H1 (cell line): ENCODE measurements around the gene OST4. TPM values are rescaled to one million over a fixed set of nuclear protein-coding genes. Genes with fewer than 3 reads are reported as not detected.

ENCODE experiments used
- CTCF ChIA-PET: fragments of 300-600 bp; sonication (Branson Sonifier 250); formaldehyde crosslinking; loops from one replicate; lab custom pipeline; 2021; ENCODE audit not compliant: partially characterized antibody; lab: Charles Lee
- POLR2A ChIA-PET: fragments of 300-600 bp; sonication (Branson Sonifier 250); formaldehyde crosslinking; loops from one replicate; lab custom pipeline; 2021; ENCODE audit warnings: inconsistent platforms; ENCODE audit not compliant: partially characterized antibody; lab: Charles Lee
- DNase-seq, 2 experiments: peaks; one replicate each; pipeline versions ENCODE4 v3.0.0 to v3.0.0-alpha.2; 2010 to 2022; ENCODE audit warnings: low spot score in 2 of 2, low read depth in 1 of 2, mixed read lengths in 1 of 2
- FAIRE-seq: peaks from 2 replicates; lab custom pipeline; 2011; peaks lifted over from hg19 to GRCh38; lab: Jason Lieb, UNC
- H2AFZ ChIP-seq: 2 replicates; pipeline ENCODE4 v1.8.1; 2012; ENCODE audit warnings: low read length, inconsistent platforms
- H2AK5ac ChIP-seq: 2 replicates; pipeline ENCODE4 v1.6.1; 2013; ENCODE audit warnings: low read depth, low read length
- H2BK120ac ChIP-seq: replicated peaks from 2 replicates; pipeline ENCODE3; 2013; ENCODE audit warnings: low read depth, low read length, inconsistent platforms
- H2BK12ac ChIP-seq: 2 replicates; pipeline ENCODE4 v1.6.1; 2013; ENCODE audit warnings: low read depth, low read length
- H2BK15ac ChIP-seq: 2 replicates; pipeline ENCODE4 v1.6.1; 2013; ENCODE audit warnings: low read length
- H2BK20ac ChIP-seq: 2 replicates; pipeline ENCODE4 v1.6.1; 2013; ENCODE audit warnings: low read length
- H2BK5ac ChIP-seq: 2 replicates; pipeline ENCODE4 v1.6.1; 2013; ENCODE audit warnings: low read depth, low read length
- H3K14ac ChIP-seq: 2 replicates; pipeline ENCODE4 v1.6.1; 2013; ENCODE audit warnings: inconsistent platforms; ENCODE audit not compliant: insufficient read length
- H3K18ac ChIP-seq: 2 replicates; pipeline ENCODE4 v1.6.1; 2013; ENCODE audit warnings: low read length; ENCODE audit errors: extremely low read depth
- H3K23ac ChIP-seq: 2 replicates; pipeline ENCODE4 v1.6.1; 2013; ENCODE audit warnings: inconsistent platforms; ENCODE audit not compliant: insufficient read length
- H3K23me2 ChIP-seq: 2 replicates; pipeline ENCODE4 v1.6.1; 2013; ENCODE audit warnings: low read depth, low read length
- H3K27ac ChIP-seq: 2 replicates; pipeline ENCODE4 v1.6.1; 2011; ENCODE audit warnings: low read depth, low read length, inconsistent platforms
- H3K27me3 ChIP-seq, 4 experiments: replicated peaks in 1 of 4; 1 replicate in 1 of 4; 2 replicates in 3 of 4; pipeline versions ENCODE4 v1.6.1 to v1.8.1; 2011 to 2013; ENCODE audit warnings: low read length in 3 of 4, mild to moderate bottlenecking in 3 of 4, inconsistent platforms in 2 of 4, mixed read lengths in 2 of 4, moderate library complexity in 1 of 4; ENCODE audit not compliant: control insufficient read depth in 3 of 4, insufficient read depth in 3 of 4; ENCODE audit errors: extremely low read depth in 1 of 4
- H3K36me3 ChIP-seq, 4 experiments: 2 replicates each; pipeline versions ENCODE4 v1.6.1 to v1.8.1; 2011 to 2013; ENCODE audit warnings: mild to moderate bottlenecking in 4 of 4, low read length in 3 of 4, moderate library complexity in 2 of 4, control low read depth in 1 of 4, inconsistent platforms in 1 of 4; ENCODE audit not compliant: insufficient read depth in 4 of 4, control insufficient read depth in 2 of 4
- H3K4ac ChIP-seq: replicated peaks from 2 replicates; pipeline ENCODE3; 2013; ENCODE audit warnings: low read length, low read depth, mixed read lengths, inconsistent platforms; ENCODE audit not compliant: insufficient read length
- H3K4me1 ChIP-seq, 4 experiments: replicated peaks in 1 of 4; 1 replicate in 1 of 4; 2 replicates in 3 of 4; pipeline versions ENCODE4 v1.6.1 to v1.8.1; 2011 to 2013; ENCODE audit warnings: low read length in 3 of 4, inconsistent platforms in 2 of 4, mixed read lengths in 1 of 4; ENCODE audit not compliant: insufficient read depth in 4 of 4, control insufficient read depth in 3 of 4
- H3K4me2 ChIP-seq, 2 experiments: 2 replicates each; pipeline versions ENCODE4 v1.6.1 to v1.8.1; 2011 to 2013; ENCODE audit warnings: low read depth in 2 of 2, low read length in 2 of 2, control low read depth in 1 of 2, inconsistent platforms in 1 of 2, mild to moderate bottlenecking in 1 of 2; ENCODE audit not compliant: insufficient read depth in 1 of 2
- H3K4me3 ChIP-seq, 4 experiments: fragments of 200-600, 300-600 bp in 1 of 4; sonication (generic), shearing (Covaris generic), sonication (Bioruptor Twin) in 1 of 4; 2 replicates each; pipeline versions ENCODE4 v1.5.1 to v1.8.1; 2011 to 2016; ENCODE audit warnings: low read length in 4 of 4, low read depth in 3 of 4, control low read depth in 2 of 4, inconsistent platforms in 2 of 4, mild to moderate bottlenecking in 2 of 4, mixed read lengths in 1 of 4, moderate library complexity in 1 of 4; ENCODE audit not compliant: insufficient read depth in 2 of 4; ENCODE audit errors: extremely low read depth in 1 of 4
- H3K56ac ChIP-seq: replicated peaks from 2 replicates; pipeline ENCODE3; 2013; ENCODE audit warnings: low read depth, mild to moderate bottlenecking, mixed read lengths, low read length, inconsistent platforms; ENCODE audit not compliant: insufficient read length
- H3K79me1 ChIP-seq: 2 replicates; pipeline ENCODE4 v1.6.1; 2013; ENCODE audit warnings: low read depth, low read length, control low read depth
- H3K79me2 ChIP-seq, 2 experiments: 2 replicates each; pipeline versions ENCODE4 v1.6.1 to v1.8.1; 2012 to 2013; ENCODE audit warnings: low read length in 2 of 2, mild to moderate bottlenecking in 2 of 2, inconsistent platforms in 1 of 2; ENCODE audit not compliant: insufficient read depth in 2 of 2, control insufficient read depth in 1 of 2
- H3K9ac ChIP-seq, 4 experiments: replicated peaks in 1 of 4; 1 replicate in 1 of 4; 2 replicates in 3 of 4; pipeline versions ENCODE4 v1.6.1 to v1.8.1; 2011 to 2013; ENCODE audit warnings: low read depth in 3 of 4, low read length in 3 of 4, control low read depth in 2 of 4, mild to moderate bottlenecking in 2 of 4, moderate library complexity in 2 of 4, inconsistent platforms in 1 of 4; ENCODE audit errors: extremely low read depth in 1 of 4
- H3K9me3 ChIP-seq, 2 experiments: 2 replicates each; pipeline versions ENCODE4 v1.6.1 to v1.8.1; 2012 to 2013; ENCODE audit warnings: mild to moderate bottlenecking in 2 of 2, moderate library complexity in 2 of 2, control low read depth in 1 of 2, inconsistent platforms in 1 of 2, low read depth in 1 of 2, low read length in 1 of 2, mixed read lengths in 1 of 2; ENCODE audit not compliant: insufficient read depth in 2 of 2
- H4K20me1 ChIP-seq, 2 experiments: replicated peaks in 1 of 2; 2 replicates each; pipeline versions ENCODE3 to v1.8.1; 2011 to 2013; ENCODE audit warnings: inconsistent platforms in 2 of 2, low read length in 2 of 2, mild to moderate bottlenecking in 1 of 2; ENCODE audit not compliant: insufficient read depth in 2 of 2, control insufficient read depth in 1 of 2
- H4K5ac ChIP-seq: 2 replicates; pipeline ENCODE4 v1.6.1; 2013; ENCODE audit warnings: low read length, low read depth, mixed read lengths, inconsistent platforms; ENCODE audit not compliant: insufficient read length
- H4K8ac ChIP-seq: 2 replicates; pipeline ENCODE4 v1.8.0; 2013; ENCODE audit warnings: mild to moderate bottlenecking, moderate library complexity, low read length, inconsistent platforms; ENCODE audit not compliant: insufficient read depth; ENCODE audit errors: extremely low read depth
- H4K91ac ChIP-seq: replicated peaks from 2 replicates; pipeline ENCODE3; 2013; ENCODE audit warnings: low read length, mixed read lengths, inconsistent platforms; ENCODE audit not compliant: insufficient read length
- BRCA1 ChIP-seq: IDR thresholded peaks from 2 replicates; pipeline ENCODE4 v1.6.1; 2012; ENCODE audit warnings: low read depth, low read length, improper control_type of control experiment
- CREB1 ChIP-seq: IDR thresholded peaks from 2 replicates; pipeline ENCODE4 v1.6.1; 2012; ENCODE audit warnings: inconsistent platforms
- WGBS, 2 experiments: shearing (Covaris generic) in 1 of 2; methylation state at CpG; one replicate each; pipeline versions ENCODE4 v1.1.6 to v1.1.7; 2013 to 2015; ENCODE audit warnings: low lambda C conversion rate in 2 of 2, mixed read lengths in 2 of 2, inconsistent platforms in 1 of 2, low coverage in 1 of 2, missing lambda C conversion rate in 1 of 2; ENCODE audit not compliant: insufficient replicate concordance in 2 of 2, insufficient coverage in 1 of 2, insufficient read length in 1 of 2; ENCODE audit errors: extremely low coverage in 1 of 2, missing lambda C conversion rate in 1 of 2; 5-methylcytosine and 5-hydroxymethylcytosine counted together
- polyA plus RNA-seq, 7 experiments: library from polyadenylated mRNA; depleted of rRNA in 3 of 7; stranded (reverse) in 5 of 7; unstranded in 2 of 7; fragments of >200 nt in 5 of 7; fragments of 200-250 nt in 2 of 7; gene quantifications; 1 replicate in 5 of 7; 2 replicates in 1 of 7; 4 replicates in 1 of 7; pipeline versions ENCODE4 v1.2.1 to v1.2.3, GENCODE V29; 2011 to 2013; ENCODE audit warnings: missing spikeins in 2 of 7, mixed read lengths in 2 of 7
- total RNA-seq: library from RNA; stranded (reverse); fragmentation: NEBNext Ultra II Directional; extraction: Animal tissue kit (Norgen Biotek cat#: 25700); gene quantifications from 2 replicates; pipeline ENCODE4 v1.2.1, GENCODE V29; 2021

Gene OST4
- total and polyA plus RNA-seq, 2 of the 8 experiments (the other 6 are each of a cell fraction or from before 2014, with no cell fraction given), result 225 to 865 TPM

GRCh38 chr2:27097341-27097740, 25.9 kb upstream of the OST4 start:
- POLR2A ChIA-PET, result interaction anchor here (0.8 to 3.4 kb wide), 8 partner anchors 10 to 137 kb away, joined by 3 to 10 read pairs (median 4); partner anchors contain the start of genes ABHD1, KHK and PREB
- Histone ChIP-seq H3K4me2 (no peak overlapping the region), H3K36me3 (no peaks in the 10 kb centered on the region), H2BK120ac (no peak overlapping the region), H3K23ac (no peak overlapping the region), H2BK5ac (no peak overlapping the region), H2BK12ac (no peak overlapping the region), H3K27me3 (no peaks in the 10 kb centered on the region), H4K91ac (no peak overlapping the region), H3K4me3 (no peak overlapping the region), H3K14ac (no peak overlapping the region), H4K5ac (no peak overlapping the region), H3K79me2 (no peaks in the 10 kb centered on the region), H2AK5ac (no peak overlapping the region), H2AFZ (no peak overlapping the region), H3K79me1 (no peaks in the 10 kb centered on the region; the same call in 1 of the 2 replicates), H3K56ac (no peak overlapping the region), H2BK20ac (no peak overlapping the region), H2BK15ac (no peak overlapping the region), H3K27ac (no peak overlapping the region), H3K18ac (no peak overlapping the region), H3K9ac (no peak overlapping the region), H3K9me3 (no peaks in the 10 kb centered on the region), H4K8ac (no peak overlapping the region), H3K4me1 (peaks cover 0 to 2% (median under 1%) of the 10 kb centered on the region in 4 experiments; a peak in 2 of 7 replicates), H3K4ac (no peak overlapping the region), H4K20me1 (peaks cover 0 to 3% of the 10 kb centered on the region in 2 experiments), H3K23me2 (no peaks in the 10 kb centered on the region)
- TF ChIP-seq BRCA1 (no peak), CREB1 (no peak)
- CTCF ChIA-PET, result interaction anchor here (0.6 to 12.7 kb wide), 23 partner anchors 8 to 206 kb away, joined by 3 to 120 read pairs (median 5); partner anchors contain the start of genes KHK, PREB, SLC30A3 and TMEM214
- DNase-seq (no peak), FAIRE-seq (no peak)
- 87% methylated on average over 14 of the region's 14 CpGs; no CpG with 5 or more reads in 1 of the 2 experiments for WGBS, 2 experiments
